Measurements from ENCODE around the gene FRMD4B.

FRMD4B gene

DNA sequence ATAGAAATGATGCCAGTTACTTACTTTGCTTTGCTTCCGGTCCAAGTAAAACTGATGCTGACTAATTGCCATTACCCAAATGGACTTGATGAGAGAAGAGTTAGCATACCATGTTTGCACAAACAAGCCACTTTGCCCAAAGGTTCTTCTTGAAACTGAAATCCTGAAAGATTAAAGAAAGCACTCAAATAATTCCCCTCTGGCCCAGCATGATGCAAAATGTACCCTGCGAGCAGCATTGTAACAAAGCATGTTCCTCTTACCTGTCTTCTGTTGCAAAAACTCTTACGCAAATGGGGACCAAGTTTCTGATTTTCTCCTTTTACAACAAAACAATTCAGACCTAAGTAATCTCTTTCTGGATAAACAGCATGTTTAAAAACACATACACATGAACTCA is 189.0 kb downstream of the FRMD4B start:
- H3K4me3 ChIP-seq (replicated peaks; ENCODE audit: insufficient read depth, low read length): no peak overlapping the region
- no peaks in the 10 kb centered on the region for H3K27me3 ChIP-seq (ENCODE audit: insufficient read depth, poor library complexity, severe bottlenecking)
- TF ChIP-seq, protein P1, sequence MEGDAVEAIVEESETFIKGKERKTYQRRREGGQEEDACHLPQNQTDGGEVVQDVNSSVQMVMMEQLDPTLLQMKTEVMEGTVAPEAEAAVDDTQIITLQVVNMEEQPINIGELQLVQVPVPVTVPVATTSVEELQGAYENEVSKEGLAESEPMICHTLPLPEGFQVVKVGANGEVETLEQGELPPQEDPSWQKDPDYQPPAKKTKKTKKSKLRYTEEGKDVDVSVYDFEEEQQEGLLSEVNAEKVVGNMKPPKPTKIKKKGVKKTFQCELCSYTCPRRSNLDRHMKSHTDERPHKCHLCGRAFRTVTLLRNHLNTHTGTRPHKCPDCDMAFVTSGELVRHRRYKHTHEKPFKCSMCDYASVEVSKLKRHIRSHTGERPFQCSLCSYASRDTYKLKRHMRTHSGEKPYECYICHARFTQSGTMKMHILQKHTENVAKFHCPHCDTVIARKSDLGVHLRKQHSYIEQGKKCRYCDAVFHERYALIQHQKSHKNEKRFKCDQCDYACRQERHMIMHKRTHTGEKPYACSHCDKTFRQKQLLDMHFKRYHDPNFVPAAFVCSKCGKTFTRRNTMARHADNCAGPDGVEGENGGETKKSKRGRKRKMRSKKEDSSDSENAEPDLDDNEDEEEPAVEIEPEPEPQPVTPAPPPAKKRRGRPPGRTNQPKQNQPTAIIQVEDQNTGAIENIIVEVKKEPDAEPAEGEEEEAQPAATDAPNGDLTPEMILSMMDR (IDR thresholded peaks at IDR 0.05; ENCODE audit: insufficient read depth, low read length): no peak
- TF ChIP-seq, protein P2, sequence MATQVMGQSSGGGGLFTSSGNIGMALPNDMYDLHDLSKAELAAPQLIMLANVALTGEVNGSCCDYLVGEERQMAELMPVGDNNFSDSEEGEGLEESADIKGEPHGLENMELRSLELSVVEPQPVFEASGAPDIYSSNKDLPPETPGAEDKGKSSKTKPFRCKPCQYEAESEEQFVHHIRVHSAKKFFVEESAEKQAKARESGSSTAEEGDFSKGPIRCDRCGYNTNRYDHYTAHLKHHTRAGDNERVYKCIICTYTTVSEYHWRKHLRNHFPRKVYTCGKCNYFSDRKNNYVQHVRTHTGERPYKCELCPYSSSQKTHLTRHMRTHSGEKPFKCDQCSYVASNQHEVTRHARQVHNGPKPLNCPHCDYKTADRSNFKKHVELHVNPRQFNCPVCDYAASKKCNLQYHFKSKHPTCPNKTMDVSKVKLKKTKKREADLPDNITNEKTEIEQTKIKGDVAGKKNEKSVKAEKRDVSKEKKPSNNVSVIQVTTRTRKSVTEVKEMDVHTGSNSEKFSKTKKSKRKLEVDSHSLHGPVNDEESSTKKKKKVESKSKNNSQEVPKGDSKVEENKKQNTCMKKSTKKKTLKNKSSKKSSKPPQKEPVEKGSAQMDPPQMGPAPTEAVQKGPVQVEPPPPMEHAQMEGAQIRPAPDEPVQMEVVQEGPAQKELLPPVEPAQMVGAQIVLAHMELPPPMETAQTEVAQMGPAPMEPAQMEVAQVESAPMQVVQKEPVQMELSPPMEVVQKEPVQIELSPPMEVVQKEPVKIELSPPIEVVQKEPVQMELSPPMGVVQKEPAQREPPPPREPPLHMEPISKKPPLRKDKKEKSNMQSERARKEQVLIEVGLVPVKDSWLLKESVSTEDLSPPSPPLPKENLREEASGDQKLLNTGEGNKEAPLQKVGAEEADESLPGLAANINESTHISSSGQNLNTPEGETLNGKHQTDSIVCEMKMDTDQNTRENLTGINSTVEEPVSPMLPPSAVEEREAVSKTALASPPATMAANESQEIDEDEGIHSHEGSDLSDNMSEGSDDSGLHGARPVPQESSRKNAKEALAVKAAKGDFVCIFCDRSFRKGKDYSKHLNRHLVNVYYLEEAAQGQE (IDR thresholded peaks at IDR 0.05; ENCODE audit: insufficient replicate concordance, low read depth): no peak
- no peak for TF ChIP-seq SPI1 (IDR thresholded peaks at IDR 0.05; ENCODE audit: borderline replicate concordance, low read depth)
- TF ChIP-seq POLR2AphosphoS5 (IDR thresholded peaks at IDR 0.05; ENCODE audit: low read depth): no peak
- no peak for TF ChIP-seq GABPA (IDR thresholded peaks at IDR 0.05; ENCODE audit: low read depth)
- DNase-seq (ENCODE audit: low read depth in 1 of 2, low spot score in 1 of 2): no peak
- no peak overlapping the region for H3K27ac ChIP-seq (replicated peaks)

DNA sequence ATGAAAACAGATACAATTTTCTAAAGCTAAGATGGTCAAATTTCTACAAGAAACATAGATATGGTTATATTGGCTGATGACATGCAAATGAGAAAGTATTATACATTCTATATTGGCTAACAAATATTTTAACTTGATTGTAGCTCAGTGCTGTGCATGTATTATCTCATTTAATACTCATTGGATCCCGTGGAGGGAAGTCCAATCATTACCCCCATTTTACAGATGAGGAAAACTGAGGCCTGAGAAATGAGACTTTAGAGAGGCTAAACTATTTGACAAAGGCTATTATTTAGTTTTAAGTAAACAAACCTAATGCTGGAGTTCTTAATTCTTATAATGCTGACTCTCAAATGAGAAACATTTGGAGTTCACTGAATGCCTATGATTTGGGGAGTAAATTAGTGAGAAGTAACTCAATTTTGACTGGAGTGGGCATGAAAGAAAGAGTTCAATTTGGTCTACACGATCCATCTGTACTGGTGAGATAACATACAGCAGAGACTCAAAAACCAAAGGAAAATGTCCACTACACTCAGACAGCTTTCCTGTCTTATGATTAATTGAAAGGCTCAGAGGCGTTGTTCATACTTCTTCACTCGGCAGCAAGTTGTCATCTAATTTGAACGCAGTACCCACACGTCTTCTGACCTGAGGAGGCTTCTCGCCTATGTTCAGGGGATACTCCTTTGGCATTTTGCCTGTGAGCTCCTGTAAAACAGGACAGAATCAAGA is 191.3 kb downstream of the FRMD4B start:
- DNase-seq (ENCODE audit: low read depth in 1 of 2, low spot score in 1 of 2): no peak
- no peak overlapping the region for H3K4me3 ChIP-seq (replicated peaks; ENCODE audit: insufficient read depth, low read length)
- TF ChIP-seq SPI1 (IDR thresholded peaks at IDR 0.05; ENCODE audit: borderline replicate concordance, low read depth) (no peak), POLR2AphosphoS5 (IDR thresholded peaks at IDR 0.05; ENCODE audit: low read depth) (no peak)
- TF ChIP-seq, protein P1 (IDR thresholded peaks at IDR 0.05; ENCODE audit: insufficient read depth, low read length): no peak
- no peak overlapping the region for H3K27ac ChIP-seq (replicated peaks)
- H3K27me3 ChIP-seq (ENCODE audit: insufficient read depth, poor library complexity, severe bottlenecking): no peaks in the 10 kb centered on the region

DNA sequence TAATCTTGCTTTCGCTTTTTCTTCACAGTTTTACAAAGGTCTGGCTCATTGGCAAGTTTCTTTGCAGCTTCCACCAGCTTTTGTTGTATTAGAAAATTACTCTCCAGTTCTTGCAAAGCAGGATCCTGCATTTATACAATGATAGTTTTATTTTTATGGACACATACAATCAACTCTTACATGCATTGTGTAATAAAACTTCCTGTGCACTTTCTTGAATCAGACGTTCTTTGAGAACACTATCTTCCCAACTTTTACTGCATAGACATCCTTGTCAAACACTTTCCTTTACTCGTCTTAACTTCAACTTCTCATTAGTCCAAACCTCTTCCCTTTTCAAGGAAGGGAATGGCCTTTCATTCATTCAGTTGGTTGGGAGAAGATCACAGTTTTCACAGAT is 192.1 kb downstream of the FRMD4B start:
- no peak overlapping the region for H3K27ac ChIP-seq (replicated peaks)
- H3K27me3 ChIP-seq (ENCODE audit: insufficient read depth, poor library complexity, severe bottlenecking): no peaks in the 10 kb centered on the region
- H3K4me3 ChIP-seq (replicated peaks; ENCODE audit: insufficient read depth, low read length): no peak overlapping the region
- no peak for DNase-seq (ENCODE audit: low read depth in 1 of 2, low spot score in 1 of 2)
- TF ChIP-seq, protein P1 (IDR thresholded peaks at IDR 0.05; ENCODE audit: insufficient read depth, low read length): no peak
- TF ChIP-seq POLR2AphosphoS5 (IDR thresholded peaks at IDR 0.05; ENCODE audit: low read depth) (no peak), GABPA (IDR thresholded peaks at IDR 0.05; ENCODE audit: low read depth) (no peak), SPI1 (IDR thresholded peaks at IDR 0.05; ENCODE audit: borderline replicate concordance, low read depth) (no peak)
- TF ChIP-seq, protein P2 (IDR thresholded peaks at IDR 0.05; ENCODE audit: insufficient replicate concordance, low read depth): no peak

DNA sequence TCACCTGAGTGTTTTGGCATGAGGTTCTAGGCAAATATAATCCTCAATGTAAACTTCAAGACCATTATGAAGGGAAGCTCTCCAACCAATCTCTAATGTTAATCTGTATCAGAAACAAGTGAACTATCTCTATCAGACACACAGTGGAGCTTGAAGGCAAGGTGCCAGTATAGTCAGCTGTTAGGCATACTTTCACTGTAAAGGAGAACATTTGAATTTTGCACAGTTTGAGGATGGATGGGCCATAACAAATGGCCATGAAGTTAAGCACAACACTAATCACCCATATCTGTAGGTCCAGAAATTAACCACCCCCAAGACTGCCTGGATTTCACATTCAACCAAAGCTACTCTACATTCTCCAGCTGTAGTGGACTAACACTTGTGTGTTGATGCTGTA is 194.4 kb downstream of the FRMD4B start:
- Histone ChIP-seq H3K27me3 (ENCODE audit: insufficient read depth, poor library complexity, severe bottlenecking) (no peaks in the 10 kb centered on the region), H3K27ac (replicated peaks) (no peak overlapping the region), H3K4me3 (replicated peaks; ENCODE audit: insufficient read depth, low read length) (no peak overlapping the region)
- DNase-seq (ENCODE audit: low read depth in 1 of 2, low spot score in 1 of 2): no peak
- TF ChIP-seq SPI1 (IDR thresholded peaks at IDR 0.05; ENCODE audit: borderline replicate concordance, low read depth) (no peak), POLR2AphosphoS5 (IDR thresholded peaks at IDR 0.05; ENCODE audit: low read depth) (no peak), GABPA (IDR thresholded peaks at IDR 0.05; ENCODE audit: low read depth) (no peak)
- TF ChIP-seq, protein P2 (IDR thresholded peaks at IDR 0.05; ENCODE audit: insufficient replicate concordance, low read depth): no peak
- TF ChIP-seq, protein P1 (IDR thresholded peaks at IDR 0.05; ENCODE audit: insufficient read depth, low read length): no peak
